Left ventricle myocardium superior (tissue), 1 donor: ENCODE results near the gene CACNA1B. TPM values are rescaled to one million over a fixed set of nuclear protein-coding genes. Genes with fewer than 3 reads are reported as not detected.
"Not testable (repeated sequence)": the region's sequence is repeated elsewhere in the genome, so short reads cannot be mapped to it uniquely, and the experiment has no call there.

Source experiments
- ATAC-seq: fragments of 200-7000 bp; cut with Tn5 transposase; one replicate; pipeline ENCODE4 v1.9.1; 2020; ENCODE audit warnings: mild to moderate bottlenecking, moderate library complexity
- DNase-seq: peaks from one replicate; pipeline ENCODE4 v3.0.0-alpha.2; 2020
- intact Hi-C: fragments of 100-400 bp; cut with micrococcal nuclease; formaldehyde crosslinking; loops from one replicate; pipeline ENCODE4 v1.11.0; 2022
- total RNA-seq: library from RNA; stranded (reverse); fragmentation: NEBNext Ultra II Directional; extraction: Animal tissue kit (Norgen Biotek cat#: 25700); gene quantifications from one replicate; pipeline ENCODE4 v1.2.1, GENCODE V29; 2021
- donor health status: DM: no; HTN: yes; CAD: no; lungs with severe emphysema.

CACNA1B gene
- total RNA-seq, 1 donor from 2014 or later: 0.20 TPM

DNA sequence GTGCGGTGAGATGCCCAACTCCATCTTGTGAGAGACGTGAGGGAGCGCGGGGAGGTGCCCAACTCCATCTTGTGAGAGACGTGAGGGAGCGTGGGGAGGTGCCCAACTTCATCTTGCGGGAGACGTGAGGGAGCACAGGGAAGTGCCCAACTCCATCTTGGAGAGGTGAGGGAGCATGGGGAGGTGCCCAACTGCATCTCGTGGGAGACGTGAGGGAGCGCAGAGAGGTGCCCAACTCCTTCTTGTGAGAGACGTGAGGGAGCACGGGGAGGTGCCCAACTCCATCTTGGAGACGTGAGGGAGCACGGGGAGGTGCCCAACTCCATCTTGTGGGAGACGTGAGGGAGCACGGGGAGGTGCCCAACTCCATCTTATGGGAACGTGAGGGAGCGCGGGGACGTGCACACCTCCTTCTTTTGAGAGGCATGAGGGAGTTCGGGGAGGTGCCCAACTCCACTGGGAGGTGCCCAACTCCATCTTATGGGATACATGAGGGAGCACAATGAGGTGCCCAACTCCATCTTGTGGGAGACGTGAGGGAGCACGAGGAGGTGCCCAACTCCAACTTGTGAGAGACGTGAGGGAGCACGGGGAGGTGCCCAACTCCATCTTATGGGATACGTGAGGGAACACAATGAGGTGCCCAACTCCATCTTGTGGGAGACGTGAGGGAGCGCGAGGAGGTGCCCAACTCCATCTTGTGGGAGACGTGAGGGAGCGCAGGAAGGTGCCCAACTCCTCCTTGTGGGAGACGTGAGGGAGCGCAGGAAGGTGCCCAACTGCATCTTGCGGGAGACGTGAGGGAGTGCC, 235.4 kb downstream of the CACNA1B start:
- intact Hi-C loops: no loop called here
- DNase-seq (no peak), ATAC-seq (no peak)

DNA sequence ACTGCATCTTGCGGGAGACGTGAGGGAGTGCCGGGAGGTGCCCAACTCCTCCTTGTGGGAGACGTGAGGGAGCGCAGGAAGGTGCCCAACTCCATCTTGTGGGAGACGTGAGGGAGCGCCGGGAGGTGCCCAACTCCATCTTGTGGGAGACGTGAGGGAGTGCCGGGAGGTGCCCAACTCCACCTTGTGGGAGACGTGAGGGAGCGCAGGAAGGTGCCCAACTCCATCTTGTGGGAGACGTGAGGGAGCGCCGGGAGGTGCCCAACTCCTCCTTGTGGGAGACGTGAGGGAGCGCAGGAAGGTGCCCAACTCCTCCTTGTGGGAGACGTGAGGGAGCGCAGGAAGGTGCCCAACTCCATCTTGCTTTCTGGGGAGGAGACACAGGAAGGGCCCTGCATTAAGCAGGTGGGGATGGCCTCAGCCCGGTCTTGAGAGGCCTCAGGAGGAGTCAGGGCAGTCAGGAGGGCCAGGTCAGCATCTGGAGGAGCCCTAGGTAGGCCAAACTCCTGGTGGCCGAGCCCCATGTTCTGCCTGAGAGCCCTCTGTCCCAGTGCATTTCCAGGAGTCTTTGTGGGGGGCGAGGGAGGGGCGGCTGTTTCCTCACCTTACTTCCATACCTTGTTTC, 236.2 kb downstream of the CACNA1B start:
- ATAC-seq, intact Hi-C loops, DNase-seq: not testable (repeated sequence)

DNA sequence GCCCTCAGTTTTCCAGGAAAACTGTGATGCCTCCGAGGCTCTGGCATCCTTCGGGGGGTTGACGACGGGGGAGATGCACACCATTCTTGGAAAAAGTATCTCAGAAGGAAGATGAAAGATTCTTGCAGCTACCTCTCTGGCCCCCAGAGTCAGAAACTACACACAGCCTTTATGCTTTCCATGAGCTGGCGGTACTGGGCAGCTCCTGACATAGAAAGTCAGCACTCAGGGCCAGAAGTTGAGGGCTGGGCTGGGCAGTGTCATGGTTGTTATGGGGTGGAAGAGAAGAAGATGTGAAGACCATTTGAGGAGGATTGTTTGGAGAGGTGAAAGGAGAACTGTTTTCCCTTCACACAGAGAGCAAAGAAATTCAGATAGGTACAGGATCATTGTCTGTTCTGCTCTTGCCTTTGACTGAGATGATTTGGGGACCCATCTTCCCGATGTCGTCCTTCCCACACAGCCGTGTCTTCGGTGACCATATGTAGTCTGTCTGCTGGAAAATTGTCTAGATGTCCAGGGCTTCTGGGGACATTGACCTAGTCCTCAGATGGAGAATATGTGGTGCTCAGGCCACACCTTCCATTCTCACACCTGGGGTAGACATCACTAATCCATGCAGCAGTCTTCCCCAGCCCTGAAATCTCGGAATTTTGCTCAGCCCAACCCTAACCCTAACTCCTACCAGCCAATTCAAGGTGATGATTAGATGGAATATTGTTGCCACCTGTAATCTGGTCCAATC, 237.1 kb downstream of the CACNA1B start:
- intact Hi-C loops: no loop called here
- DNase-seq: no peak
- ATAC-seq: no peak

DNA sequence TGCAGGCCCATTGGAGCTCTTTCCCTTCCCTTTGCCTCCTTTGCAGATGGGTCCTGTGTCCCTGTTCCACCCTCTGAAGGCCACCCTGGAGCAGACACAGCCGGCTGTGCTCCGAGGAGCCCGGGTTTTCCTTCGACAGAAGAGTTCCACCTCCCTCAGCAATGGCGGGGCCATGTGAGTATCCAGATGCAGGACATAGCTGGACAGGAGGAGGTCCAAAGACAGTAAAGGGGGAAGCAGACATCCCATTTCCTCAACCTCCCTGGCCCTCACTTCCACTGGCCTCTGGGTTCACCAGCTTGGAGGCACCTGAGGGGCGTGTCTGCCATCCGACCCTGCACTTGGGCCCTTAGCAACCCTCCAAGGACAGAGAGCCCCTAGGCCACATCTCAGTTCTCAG, 237.9 kb downstream of the CACNA1B start:
- no peak for ATAC-seq
- no peak for DNase-seq
- intact Hi-C loops: no loop called here

DNA sequence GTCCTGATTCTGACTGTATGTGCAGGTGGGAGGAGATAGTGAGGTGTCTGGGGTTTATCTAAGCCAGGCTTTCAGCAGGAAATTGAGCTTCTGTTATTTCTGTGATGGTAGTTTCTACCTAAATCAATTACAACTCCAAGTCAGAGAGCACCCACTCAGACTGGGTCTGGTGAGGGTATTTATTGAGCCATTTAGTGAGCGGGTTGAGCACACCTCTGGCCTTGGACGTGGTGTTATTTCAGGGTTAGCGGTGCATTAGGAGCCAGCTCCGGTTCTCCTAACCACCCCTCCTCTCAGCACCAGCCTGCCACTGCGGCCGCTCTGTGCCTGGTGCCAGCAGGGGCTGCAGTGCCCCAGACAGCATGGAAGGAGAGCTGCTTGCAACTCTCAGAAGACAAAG, 238.9 kb downstream of the CACNA1B start:
- no peak for ATAC-seq

DNA sequence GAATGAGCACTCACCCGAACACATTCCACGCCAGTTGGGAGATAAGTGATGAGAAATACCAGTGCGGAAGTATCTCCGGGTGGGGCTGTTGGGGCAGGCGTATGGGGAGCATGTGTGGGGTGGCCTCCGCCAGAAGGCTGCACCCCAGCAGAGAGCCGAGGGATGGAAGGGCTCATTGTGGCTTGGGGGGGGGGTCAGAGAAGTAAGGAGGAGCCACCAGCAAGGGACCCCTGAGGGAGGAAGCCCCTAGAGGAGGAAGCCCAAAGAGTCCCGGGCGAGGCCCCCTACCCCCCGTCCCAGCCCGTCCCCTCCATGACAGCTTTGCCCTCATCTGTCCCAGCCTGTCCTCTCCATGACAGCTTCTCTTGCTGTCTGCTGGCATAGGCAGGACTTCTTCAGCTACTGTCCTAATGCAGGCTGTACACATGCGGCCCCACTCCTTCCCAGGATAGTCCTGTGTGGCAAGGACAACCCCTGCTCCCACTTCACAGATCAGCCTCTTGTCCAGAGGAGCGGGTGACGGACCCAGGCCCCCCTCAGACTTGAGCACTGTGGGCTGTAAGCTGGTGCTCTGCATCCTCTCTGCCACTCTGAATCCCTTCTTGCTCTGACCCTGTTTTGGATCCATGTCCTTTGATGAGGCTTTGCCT, 239.6 kb downstream of the CACNA1B start:
- ATAC-seq: no peak
- no peak for DNase-seq
- intact Hi-C loops: no loop called here

More for the DNA sequence above, 238.9 kb downstream of the CACNA1B start:
- intact Hi-C loops: no loop called here
- no peak for DNase-seq

DNA sequence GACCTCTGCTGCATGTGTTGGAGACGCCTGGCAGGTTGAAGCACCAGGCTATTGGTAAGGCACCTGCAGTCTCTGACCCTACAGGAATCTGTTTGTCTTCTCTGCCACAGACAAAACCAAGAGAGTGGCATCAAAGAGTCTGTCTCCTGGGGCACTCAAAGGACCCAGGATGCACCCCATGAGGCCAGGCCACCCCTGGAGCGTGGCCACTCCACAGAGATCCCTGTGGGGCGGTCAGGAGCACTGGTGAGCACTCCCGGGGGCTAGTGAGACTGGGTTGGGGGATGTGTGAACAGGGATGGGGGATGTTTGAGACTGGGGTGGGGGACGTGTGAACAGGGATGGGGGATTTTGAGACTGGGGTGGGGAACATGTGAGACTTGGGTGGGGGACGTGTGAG, 240.3 kb downstream of the CACNA1B start:
- no peak for ATAC-seq
- DNase-seq: no peak
- intact Hi-C loops: no loop called here

DNA sequence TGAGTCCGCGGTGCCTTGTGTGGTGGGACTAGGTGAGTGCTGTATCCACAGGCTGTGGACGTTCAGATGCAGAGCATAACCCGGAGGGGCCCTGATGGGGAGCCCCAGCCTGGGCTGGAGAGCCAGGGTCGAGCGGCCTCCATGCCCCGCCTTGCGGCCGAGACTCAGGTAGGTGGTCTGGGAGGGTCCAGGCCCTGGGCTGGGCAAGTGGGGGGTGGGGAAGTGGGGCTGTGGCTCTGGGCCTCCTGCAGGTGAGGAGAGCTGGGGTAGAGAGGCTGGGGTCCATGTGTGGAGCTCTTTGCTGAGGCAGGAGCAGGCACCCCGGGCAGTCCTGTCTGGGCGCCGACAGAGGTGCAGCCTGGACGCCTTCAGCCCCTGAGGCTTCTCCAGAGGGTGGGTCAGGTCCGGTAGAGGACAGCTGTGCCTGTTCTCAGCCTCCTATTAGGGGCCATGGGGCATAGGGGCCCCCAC, 241.1 kb downstream of the CACNA1B start:
- intact Hi-C loops: no loop called here
- ATAC-seq (no peak), DNase-seq (no peak)

DNA sequence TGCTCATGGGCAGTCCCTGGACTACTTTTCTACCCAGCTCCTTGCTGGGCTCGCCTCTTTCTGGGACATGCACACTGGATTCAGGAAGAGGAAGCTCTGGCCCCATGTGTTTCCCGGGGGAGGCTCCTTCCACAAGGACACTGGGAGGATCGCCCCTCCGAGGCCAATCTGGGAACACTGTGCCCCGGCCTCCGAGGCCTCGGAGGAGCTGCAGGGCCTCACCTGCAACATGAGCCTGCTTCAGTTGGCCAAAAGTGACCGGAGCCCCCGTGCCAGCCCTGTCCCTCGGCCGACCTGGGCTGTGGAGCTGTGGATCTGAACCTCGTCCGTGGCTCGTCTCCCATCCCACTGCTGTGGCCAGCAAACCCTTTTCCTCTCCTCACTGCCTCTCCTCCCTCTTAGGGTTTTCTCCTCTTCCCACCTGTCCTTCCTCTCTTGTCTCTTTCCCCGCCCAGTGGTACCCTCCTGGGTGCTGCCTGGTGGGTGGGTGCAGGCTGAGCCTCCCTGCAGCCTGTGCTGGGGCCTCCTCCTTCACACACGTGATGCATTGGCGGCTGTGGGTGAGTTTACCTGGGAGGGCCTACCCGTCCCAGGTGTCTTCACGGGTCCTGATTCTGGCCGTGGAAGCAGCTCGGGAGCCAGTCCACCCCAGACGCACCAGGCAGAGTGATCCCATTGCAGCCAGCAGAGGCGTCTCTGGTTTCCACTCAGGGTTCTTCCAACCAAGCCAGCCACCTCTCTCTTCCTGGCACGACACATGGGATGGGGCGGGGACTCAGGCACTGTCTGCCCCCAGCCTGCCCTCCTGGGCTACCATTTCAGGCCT, 241.8 kb downstream of the CACNA1B start:
- ATAC-seq (no peak), DNase-seq (no peak)

DNA sequence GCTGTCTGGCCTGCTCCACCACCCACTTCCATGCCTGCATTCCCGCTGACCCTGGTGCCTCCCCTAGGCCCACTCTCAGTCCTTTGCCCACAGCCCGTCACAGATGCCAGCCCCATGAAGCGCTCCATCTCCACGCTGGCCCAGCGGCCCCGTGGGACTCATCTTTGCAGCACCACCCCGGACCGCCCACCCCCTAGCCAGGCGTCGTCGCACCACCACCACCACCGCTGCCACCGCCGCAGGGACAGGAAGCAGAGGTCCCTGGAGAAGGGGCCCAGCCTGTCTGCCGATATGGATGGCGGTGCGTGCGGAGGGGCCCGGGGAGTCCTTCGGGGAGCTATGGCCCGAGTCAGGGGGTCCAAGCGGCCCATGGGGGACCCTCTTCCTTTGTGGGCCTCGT, 242.5 kb downstream of the CACNA1B start:
- DNase-seq: no peak

More for the DNA sequence above, 241.8 kb downstream of the CACNA1B start:
- intact Hi-C loops: no loop called here

DNA sequence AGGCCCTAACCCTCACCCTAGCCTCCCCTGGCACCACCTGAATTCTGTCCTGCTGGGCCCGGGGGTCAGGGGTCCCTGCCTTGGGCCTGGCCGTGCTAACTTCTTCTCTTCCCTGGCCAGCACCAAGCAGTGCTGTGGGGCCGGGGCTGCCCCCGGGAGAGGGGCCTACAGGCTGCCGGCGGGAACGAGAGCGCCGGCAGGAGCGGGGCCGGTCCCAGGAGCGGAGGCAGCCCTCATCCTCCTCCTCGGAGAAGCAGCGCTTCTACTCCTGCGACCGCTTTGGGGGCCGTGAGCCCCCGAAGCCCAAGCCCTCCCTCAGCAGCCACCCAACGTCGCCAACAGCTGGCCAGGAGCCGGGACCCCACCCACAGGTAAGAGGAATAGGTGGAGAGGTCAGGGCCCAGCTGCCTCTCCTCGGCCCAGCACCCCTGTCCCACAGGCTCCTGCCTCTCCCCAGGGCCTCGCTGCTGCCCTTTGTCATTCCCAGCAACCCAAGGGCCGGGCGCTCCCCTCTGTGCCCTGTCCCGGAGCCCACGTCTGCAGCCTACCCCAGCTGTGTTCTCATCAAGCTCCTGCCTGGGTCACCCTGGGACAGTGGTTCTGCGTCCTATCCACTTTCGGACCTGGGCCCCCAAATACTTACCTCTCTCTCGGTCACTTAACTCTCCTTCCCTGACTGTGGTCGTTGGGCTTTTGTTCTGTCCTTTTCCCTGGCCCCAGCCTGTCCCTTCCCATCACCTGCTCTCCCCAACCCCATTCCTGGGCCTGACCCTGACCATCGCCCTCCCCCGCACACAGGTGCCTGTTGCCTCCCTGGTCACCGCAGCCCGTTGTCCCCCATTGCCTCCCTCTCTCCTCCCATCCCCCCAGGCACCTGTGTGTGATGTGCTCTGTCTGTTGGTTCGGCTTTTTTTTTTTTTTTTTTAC, 243.2 kb downstream of the CACNA1B start:
- intact Hi-C loops: no loop called here
- no peak for DNase-seq
- no peak for ATAC-seq

More for the DNA sequence above, 242.5 kb downstream of the CACNA1B start:
- intact Hi-C loops: no loop called here
- ATAC-seq: no peak

DNA sequence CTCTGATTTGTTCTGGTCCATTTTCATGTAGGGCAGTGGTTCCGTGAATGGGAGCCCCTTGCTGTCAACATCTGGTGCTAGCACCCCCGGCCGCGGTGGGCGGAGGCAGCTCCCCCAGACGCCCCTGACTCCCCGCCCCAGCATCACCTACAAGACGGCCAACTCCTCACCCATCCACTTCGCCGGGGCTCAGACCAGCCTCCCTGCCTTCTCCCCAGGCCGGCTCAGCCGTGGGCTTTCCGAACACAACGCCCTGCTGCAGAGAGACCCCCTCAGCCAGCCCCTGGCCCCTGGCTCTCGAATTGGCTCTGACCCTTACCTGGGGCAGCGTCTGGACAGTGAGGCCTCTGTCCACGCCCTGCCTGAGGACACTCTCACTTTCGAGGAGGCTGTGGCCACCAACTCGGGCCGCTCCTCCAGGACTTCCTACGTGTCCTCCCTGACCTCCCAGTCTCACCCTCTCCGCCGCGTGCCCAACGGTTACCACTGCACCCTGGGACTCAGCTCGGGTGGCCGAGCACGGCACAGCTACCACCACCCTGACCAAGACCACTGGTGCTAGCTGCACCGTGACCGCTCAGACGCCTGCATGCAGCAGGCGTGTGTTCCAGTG, 244.0 kb downstream of the CACNA1B start:
- intact Hi-C loops: no loop called here
- no peak for DNase-seq
- no peak for ATAC-seq

DNA sequence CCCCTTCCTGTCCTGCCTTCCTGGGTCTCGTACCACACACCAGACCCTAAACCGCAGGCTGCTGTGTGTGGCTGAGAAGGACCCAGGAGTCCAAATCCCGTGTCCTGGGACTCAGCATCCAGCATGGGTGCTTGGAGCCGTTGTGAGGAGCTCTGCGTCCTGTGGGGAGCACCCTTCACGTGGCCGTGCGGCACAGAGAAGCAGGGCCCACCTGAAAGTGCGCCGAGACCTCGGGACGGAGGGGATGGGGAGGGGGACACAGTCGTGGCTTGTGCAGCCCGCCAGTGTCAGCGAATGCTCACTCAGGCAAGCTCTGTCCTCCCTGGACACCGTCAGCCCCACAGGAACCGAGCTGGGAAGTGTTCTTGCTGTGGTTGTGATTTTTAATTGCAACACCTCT, 244.6 kb downstream of the CACNA1B start:
- intact Hi-C loops: no loop called here
- ATAC-seq (no peak), DNase-seq (no peak)

DNA sequence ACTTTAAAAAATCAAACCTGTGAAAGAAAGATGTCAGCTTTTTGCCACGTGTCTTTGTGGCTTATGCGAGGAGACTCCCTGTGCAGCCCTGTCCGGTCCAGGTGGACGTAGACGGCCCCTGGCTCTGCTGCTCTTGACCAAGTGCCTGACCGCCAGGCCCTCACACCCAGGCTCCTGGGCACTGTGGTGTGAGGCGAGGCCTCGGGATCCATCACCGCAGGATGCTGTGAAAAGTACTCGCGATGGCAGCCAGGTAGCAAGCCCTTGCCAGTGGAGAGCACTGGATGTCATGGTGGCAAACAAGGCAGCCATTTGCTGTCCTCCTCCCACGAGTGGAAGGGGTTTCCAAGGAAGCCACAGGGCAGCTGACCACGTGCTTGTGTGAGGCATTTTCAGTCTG, 245.1 kb downstream of the CACNA1B start:
- no peak for ATAC-seq
- DNase-seq: no peak
- intact Hi-C loops: no loop called here

DNA sequence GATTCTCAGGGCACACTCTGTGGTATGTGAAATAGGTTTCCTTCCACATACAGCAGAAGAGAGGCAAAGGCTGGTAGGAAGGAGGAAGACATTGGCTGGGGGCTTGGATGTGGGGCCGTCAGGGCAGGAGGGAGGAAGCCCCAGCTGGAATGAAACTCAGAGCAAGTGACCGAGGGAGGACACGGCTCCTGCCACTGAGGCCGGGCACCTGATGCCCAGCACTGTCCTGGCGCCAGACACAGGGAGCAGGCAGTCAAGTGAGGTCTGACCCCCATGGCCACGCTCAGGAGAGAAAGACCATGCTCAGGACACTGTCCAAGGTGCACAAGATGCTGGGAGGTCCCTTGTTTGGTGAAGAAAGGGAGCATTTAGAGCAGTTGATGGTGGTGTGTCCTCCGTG, 245.5 kb downstream of the CACNA1B start:
- DNase-seq (no peak), ATAC-seq (no peak)
- intact Hi-C loops: no loop called here

DNA sequence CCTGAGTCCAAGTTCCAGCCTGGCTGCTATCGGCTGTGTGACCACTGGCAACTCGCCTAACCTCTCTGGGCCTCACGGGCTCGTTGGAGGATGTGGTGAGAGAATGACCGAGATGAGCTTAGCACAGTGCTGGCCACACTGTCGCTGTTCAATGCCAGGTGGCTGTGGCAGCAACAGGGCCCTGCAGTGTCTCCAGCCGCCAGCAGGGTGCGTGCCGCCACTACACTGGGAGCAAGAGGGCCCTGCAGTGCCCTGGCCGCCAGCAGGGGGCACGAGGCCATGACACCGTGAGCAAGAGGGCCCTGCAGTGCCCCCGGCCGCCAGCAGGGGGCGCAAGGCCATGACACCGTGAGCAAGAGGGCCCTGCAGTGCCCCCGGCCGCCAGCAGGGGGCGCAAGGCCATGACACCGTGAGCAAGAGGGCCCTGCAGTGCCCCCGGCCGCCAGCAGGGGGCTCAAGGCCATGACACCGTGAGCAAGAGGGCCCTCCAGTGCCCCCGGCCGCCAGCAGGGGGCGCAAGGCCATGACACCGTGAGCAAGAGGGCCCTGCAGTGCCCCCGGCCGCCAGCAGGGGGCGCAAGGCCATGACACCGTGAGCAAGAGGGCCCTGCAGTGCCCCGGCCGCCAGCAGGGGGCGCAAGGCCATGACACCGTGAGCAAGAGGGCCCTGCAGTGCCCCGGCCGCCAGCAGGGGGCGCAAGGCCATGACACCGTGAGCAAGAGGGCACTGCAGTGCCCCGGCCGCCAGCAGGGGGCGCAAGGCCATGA, 248.7 kb downstream of the CACNA1B start:
- intact Hi-C loops, ATAC-seq, DNase-seq: not testable (repeated sequence)
